ENCODE measurements around the gene COLQ. TPM values are rescaled to one million over a fixed set of nuclear protein-coding genes. Genes with fewer than 3 reads are reported as not detected.
A peak's percentile ranks its signal among the peaks of the same experiment; 100 is the strongest.

Gene COLQ
- total and polyA plus RNA-seq, 12 donors: 0.60 to 7.7 (median 2.0) TPM; not detected in 1

DNA sequence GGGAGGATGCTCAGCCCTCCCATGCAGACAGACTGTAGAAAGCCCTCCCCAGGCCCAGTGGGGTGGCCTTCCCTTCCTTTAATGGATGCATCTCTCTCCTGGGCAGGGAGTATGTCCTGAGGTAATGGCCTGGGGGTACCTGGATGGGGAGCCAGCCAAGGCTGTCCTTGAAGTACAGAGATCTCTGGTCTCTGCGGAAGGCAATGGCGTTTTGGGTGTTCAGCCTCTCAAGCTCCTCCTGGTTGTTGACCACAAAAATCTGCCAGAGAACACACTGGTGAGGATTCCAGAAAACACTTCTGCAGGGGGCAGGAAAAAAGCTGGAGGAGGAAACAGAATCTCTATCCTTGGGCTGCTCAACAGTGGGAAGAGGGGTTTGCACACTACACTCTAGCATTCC is 65.2 kb downstream of the COLQ start:
- WGBS, 4 donors: 77 to 100% (median 96%) methylated on average over 2 of the region's 2 CpGs
- Histone ChIP-seq H3K4me1 (replicated peaks in 1 of 2) (no peaks in the 10 kb centered on the region), H3K27ac (no peak overlapping the region), H3K27me3 (no peaks in the 10 kb centered on the region), H3K4me3 (no peak overlapping the region), H3K9me3 (replicated peaks in 1 of 3) (no peaks in the 10 kb centered on the region), H3K36me3 (replicated peaks in 1 of 2) (no peaks in the 10 kb centered on the region)
- DNase-seq: peak in 1 of 7 donors; percentile 29
- TF ChIP-seq, protein P1, sequence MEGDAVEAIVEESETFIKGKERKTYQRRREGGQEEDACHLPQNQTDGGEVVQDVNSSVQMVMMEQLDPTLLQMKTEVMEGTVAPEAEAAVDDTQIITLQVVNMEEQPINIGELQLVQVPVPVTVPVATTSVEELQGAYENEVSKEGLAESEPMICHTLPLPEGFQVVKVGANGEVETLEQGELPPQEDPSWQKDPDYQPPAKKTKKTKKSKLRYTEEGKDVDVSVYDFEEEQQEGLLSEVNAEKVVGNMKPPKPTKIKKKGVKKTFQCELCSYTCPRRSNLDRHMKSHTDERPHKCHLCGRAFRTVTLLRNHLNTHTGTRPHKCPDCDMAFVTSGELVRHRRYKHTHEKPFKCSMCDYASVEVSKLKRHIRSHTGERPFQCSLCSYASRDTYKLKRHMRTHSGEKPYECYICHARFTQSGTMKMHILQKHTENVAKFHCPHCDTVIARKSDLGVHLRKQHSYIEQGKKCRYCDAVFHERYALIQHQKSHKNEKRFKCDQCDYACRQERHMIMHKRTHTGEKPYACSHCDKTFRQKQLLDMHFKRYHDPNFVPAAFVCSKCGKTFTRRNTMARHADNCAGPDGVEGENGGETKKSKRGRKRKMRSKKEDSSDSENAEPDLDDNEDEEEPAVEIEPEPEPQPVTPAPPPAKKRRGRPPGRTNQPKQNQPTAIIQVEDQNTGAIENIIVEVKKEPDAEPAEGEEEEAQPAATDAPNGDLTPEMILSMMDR (IDR thresholded peaks at IDR 0.05): no peak
- TF ChIP-seq POLR2A (IDR thresholded peaks at IDR 0.05): no peak
- intact Hi-C loops (cut with DNase I): no loop called here

DNA sequence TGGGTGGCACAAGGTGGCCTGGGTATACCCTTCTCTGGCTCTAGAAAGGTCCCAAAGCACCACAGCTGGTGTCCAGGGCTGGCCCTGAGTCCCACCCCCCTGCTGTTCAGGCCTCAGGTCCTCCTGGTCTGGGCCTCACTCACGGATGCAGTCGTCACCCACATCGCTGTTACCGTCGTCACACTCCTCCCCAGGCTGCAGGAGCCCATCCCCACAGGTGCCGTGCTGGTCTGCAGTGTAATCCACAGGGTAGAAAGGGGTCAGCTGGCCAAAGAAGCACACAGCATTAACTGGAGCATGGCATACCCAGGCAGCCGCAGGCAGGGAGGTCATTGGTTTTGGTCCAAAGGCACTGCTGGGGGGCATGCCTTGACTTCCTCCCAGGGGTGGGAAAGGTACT is 65.8 kb downstream of the COLQ start:
- TF ChIP-seq, protein P1 (IDR thresholded peaks at IDR 0.05): no peak
- no peak for TF ChIP-seq POLR2A (IDR thresholded peaks at IDR 0.05)
- no peaks in the 10 kb centered on the region for H3K4me1 ChIP-seq (replicated peaks in 1 of 2)
- 89 to 100% (median 93%) methylated on average over 5 to 7 of the region's 7 CpGs for WGBS, 4 donors
- no peaks in the 10 kb centered on the region for H3K9me3 ChIP-seq (replicated peaks in 1 of 3)
- H3K4me3 ChIP-seq: no peak overlapping the region
- intact Hi-C loops (cut with DNase I): no loop called here
- no peaks in the 10 kb centered on the region for H3K27me3 ChIP-seq
- no peak overlapping the region for H3K27ac ChIP-seq
- H3K36me3 ChIP-seq (replicated peaks in 1 of 2): no peaks in the 10 kb centered on the region
- no peak for DNase-seq

DNA sequence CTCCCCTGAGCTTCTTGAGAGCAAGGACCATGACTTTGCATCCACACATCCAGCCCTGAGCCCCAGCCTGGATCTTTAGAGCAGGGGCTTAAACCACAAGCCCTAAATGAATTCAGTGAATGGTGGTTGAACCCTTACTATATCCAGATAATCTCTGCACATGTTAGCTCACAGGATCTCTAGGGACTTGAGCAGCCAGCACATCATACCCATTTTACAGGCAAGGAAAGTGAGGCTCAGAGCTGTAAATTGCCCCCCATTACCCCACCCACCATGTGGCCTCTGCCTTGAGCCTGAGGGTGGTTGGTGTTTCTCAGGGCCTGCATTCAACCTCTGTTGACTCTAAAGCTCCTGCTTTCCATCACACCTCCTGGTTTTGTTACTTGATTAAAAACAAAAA is 66.5 kb downstream of the COLQ start:
- Histone ChIP-seq H3K27me3 (no peaks in the 10 kb centered on the region), H3K36me3 (replicated peaks in 1 of 2) (no peaks in the 10 kb centered on the region), H3K27ac (no peak overlapping the region), H3K9me3 (replicated peaks in 1 of 3) (no peaks in the 10 kb centered on the region), H3K4me3 (no peak overlapping the region), H3K4me1 (replicated peaks in 1 of 2) (no peaks in the 10 kb centered on the region)
- intact Hi-C loops (cut with DNase I): no loop called here
- DNase-seq: no peak
- TF ChIP-seq POLR2A (IDR thresholded peaks at IDR 0.05): no peak
- TF ChIP-seq, protein P1 (IDR thresholded peaks at IDR 0.05): no peak

DNA sequence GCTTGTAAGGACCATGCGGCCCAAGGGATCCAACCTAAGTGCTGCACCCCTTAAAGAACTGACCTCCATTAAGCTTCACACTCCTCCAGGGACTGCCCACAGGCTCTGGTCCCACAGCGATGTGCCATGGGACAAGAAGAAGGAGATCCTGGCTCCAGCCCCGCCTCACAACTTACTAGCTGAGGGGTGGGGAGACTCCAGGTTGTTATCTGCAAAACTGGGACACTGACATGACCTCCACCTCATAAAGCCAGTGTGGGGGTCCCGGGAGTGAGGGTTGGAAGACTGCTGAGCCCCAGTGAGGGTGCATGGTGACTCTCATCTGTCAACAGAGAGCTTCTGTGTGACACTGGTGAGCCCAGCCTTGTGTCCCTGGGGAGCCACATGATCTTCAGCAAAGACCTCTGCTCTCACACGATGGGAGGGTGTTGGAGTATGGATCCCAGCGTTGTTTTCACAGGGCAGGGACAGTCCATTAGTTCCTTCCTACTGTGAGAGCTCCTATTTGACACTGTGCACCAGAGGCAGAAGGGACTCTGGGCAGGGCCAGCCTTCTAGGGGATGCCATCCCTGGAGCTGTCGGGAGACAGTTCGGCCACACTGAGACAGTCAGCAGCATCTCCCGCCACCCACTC is 67.4 kb downstream of the COLQ start:
- no peak overlapping the region for H3K4me3 ChIP-seq
- H3K27me3 ChIP-seq: no peaks in the 10 kb centered on the region
- intact Hi-C loops (cut with DNase I): no loop called here
- H3K27ac ChIP-seq: no peak overlapping the region
- no peaks in the 10 kb centered on the region for H3K36me3 ChIP-seq (replicated peaks in 1 of 2)
- no peaks in the 10 kb centered on the region for H3K4me1 ChIP-seq (replicated peaks in 1 of 2)
- H3K9me3 ChIP-seq (replicated peaks in 1 of 3): no peaks in the 10 kb centered on the region
- TF ChIP-seq, protein P1 (IDR thresholded peaks at IDR 0.05): no peak
- no peak for TF ChIP-seq POLR2A (IDR thresholded peaks at IDR 0.05)
- 81 to 93% (median 85%) methylated on average over 8 to 9 of the region's 9 CpGs for WGBS, 4 donors
- DNase-seq: no peak

Data from adrenal gland (tissue), 12 donors.